HL-60 (cell line): ENCODE data around the gene EPS15.

ENCODE experiments used
- DNase-seq, 2 experiments: peaks; one replicate each; pipeline ENCODE4 v3.0.0-alpha.2; 2010 to 2020; ENCODE audit warnings: low read depth in 1 of 2, low spot score in 1 of 2
- H3K27ac ChIP-seq: fragments of 250-450 bp; sonication (Bioruptor Pico); replicated peaks from 2 replicates; pipeline ENCODE4 v1.5.1; 2020; ENCODE audit warnings: mild to moderate bottlenecking, moderate library complexity
- H3K27me3 ChIP-seq: fragments of 250-450 bp; sonication (Bioruptor Pico); 2 replicates; pipeline ENCODE4 v1.5.1; 2021; ENCODE audit warnings: mild to moderate bottlenecking, moderate library complexity; ENCODE audit not compliant: insufficient read depth, poor library complexity, severe bottlenecking
- H3K4me3 ChIP-seq: replicated peaks from 2 replicates; pipeline ENCODE4 v1.5.1; 2011; ENCODE audit warnings: mild to moderate bottlenecking, control low read depth, low read length; ENCODE audit not compliant: insufficient read depth
- CTCF ChIP-seq: IDR thresholded peaks from one replicate; pipeline ENCODE4 v1.5.1; 2011; ENCODE audit warnings: low read length, control low read depth, inconsistent platforms; ENCODE audit not compliant: insufficient read depth
- GABPA ChIP-seq: IDR thresholded peaks from 2 replicates; pipeline ENCODE4 v1.6.1; 2012; ENCODE audit warnings: low read depth
- POLR2AphosphoS5 ChIP-seq: IDR thresholded peaks from 2 replicates; pipeline ENCODE4 v1.6.1; 2012; ENCODE audit warnings: low read depth
- REST ChIP-seq: IDR thresholded peaks from 2 replicates; pipeline ENCODE4 v1.6.1; 2012; ENCODE audit warnings: low read depth; ENCODE audit not compliant: insufficient replicate concordance
- SPI1 ChIP-seq: IDR thresholded peaks from 2 replicates; pipeline ENCODE4 v1.6.1; 2012; ENCODE audit warnings: low read depth, mild to moderate bottlenecking, borderline replicate concordance

The EPS15 gene

GRCh38 chr1:51372561-51372960 lies 146.5 kb downstream of the EPS15 start:
- TF ChIP-seq CTCF (no peak), REST (no peak), POLR2AphosphoS5 (no peak), GABPA (no peak), SPI1 (no peak)
- H3K27me3 ChIP-seq = no peaks in the 10 kb centered on the region
- no peak overlapping the region for H3K27ac ChIP-seq
- no peak overlapping the region for H3K4me3 ChIP-seq
- DNase-seq = no peak

DNA sequence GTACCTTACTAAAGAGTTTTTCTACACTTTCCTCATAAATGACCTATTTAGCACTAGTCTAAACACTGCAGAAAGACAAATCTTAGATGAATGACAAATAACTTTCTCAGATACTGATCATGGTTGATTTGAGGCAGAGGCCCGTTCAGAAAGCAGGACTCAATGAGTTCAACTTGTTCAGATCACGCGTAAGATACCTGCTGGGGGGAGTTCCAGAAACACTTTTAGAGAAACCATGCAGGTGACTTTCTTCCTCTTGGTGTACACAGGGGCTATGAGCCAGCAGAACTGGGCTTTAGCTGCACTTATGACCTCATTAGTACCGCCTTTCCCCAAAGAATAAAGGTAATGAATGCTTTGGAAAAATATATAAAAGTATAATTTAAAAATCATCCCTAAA lies 149.9 kb downstream of the EPS15 start:
- no peak overlapping the region for H3K4me3 ChIP-seq
- DNase-seq = no peak
- TF ChIP-seq CTCF = no peak
- no peak for TF ChIP-seq REST
- no peak for TF ChIP-seq POLR2AphosphoS5
- TF ChIP-seq SPI1 = no peak
- no peak for TF ChIP-seq GABPA
- H3K27me3 ChIP-seq = no peaks in the 10 kb centered on the region
- no peak overlapping the region for H3K27ac ChIP-seq

GRCh38 chr1:51365774-51366173 lies 153.3 kb downstream of the EPS15 start:
- no peak for TF ChIP-seq REST
- TF ChIP-seq POLR2AphosphoS5 = no peak
- no peak for TF ChIP-seq CTCF
- TF ChIP-seq SPI1 = no peak
- no peak for TF ChIP-seq GABPA
- Histone ChIP-seq H3K27ac (no peak overlapping the region), H3K27me3 (no peaks in the 10 kb centered on the region), H3K4me3 (no peak overlapping the region)
- DNase-seq = no peak
